AG09319 (cell line): Measurements from ENCODE around the gene ANKHD1.

Experiments
- DNase-seq: peaks from one replicate; pipeline ENCODE4 v3.0.0-alpha.2; 2010; ENCODE audit warnings: low read depth; ENCODE audit errors: extremely low read depth
- TF ChIP-seq, protein P1 (sequence below): IDR thresholded peaks from 2 replicates; pipeline ENCODE4 v1.5.1; 2011; ENCODE audit warnings: low read depth, mild to moderate bottlenecking, inconsistent platforms, low read length, moderate library complexity

Gene ANKHD1

DNA sequence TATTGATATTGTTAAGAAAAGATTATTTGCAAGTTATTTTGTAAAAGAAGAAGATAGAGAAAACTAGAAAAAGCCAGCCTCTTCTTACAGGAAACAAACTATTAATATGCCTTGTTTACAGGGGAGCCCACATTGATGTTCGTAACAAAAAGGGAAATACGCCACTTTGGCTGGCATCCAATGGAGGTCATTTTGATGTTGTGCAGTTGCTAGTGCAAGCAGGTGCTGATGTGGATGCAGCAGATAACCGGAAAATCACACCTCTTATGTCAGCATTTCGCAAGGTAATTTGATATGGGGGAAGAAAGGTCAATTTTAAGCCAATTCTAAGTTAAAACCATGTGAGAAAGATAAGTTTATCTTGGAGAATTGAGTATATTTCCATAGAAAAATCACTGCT is 108.3 kb downstream of the ANKHD1 start:
- no peak for DNase-seq
- TF ChIP-seq, protein P1, sequence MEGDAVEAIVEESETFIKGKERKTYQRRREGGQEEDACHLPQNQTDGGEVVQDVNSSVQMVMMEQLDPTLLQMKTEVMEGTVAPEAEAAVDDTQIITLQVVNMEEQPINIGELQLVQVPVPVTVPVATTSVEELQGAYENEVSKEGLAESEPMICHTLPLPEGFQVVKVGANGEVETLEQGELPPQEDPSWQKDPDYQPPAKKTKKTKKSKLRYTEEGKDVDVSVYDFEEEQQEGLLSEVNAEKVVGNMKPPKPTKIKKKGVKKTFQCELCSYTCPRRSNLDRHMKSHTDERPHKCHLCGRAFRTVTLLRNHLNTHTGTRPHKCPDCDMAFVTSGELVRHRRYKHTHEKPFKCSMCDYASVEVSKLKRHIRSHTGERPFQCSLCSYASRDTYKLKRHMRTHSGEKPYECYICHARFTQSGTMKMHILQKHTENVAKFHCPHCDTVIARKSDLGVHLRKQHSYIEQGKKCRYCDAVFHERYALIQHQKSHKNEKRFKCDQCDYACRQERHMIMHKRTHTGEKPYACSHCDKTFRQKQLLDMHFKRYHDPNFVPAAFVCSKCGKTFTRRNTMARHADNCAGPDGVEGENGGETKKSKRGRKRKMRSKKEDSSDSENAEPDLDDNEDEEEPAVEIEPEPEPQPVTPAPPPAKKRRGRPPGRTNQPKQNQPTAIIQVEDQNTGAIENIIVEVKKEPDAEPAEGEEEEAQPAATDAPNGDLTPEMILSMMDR, result no peak

DNA sequence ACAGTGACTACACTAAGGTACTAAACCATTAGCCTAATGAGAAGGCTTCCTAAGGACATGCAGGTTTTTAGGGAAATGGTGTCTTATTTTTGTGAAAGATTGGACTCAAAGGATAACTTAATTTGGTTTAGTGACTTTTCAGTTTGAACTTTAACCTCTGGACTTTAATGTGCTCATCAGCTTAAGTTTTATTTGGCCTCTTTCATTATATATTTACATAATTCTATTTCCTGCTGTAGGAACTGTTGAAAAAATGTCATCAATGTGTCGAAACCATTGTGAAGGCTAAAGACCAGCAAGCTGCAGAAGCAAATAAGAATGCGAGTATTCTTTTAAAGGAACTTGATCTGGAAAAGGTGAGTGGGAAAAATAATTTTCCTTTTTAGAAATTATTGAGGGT is 111.5 kb downstream of the ANKHD1 start:
- DNase-seq, result no peak
- TF ChIP-seq, protein P1, result no peak

DNA sequence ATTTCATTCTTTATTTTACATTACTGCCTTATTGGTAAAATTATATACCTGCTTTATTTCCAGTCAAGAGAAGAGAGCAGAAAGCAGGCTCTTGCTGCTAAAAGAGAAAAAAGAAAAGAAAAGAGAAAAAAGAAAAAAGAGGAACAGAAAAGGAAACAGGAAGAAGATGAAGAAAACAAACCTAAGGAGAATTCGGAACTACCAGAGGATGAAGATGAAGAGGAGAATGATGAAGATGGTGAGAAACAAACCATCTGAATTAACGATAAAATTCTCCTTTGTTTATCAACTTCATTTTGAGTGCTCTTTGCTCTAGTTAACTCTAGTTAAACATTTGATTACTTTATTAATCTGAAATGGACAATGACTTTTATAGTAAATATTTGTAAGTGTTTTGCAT is 122.4 kb downstream of the ANKHD1 start:
- TF ChIP-seq, protein P1, result no peak
- no peak for DNase-seq

DNA sequence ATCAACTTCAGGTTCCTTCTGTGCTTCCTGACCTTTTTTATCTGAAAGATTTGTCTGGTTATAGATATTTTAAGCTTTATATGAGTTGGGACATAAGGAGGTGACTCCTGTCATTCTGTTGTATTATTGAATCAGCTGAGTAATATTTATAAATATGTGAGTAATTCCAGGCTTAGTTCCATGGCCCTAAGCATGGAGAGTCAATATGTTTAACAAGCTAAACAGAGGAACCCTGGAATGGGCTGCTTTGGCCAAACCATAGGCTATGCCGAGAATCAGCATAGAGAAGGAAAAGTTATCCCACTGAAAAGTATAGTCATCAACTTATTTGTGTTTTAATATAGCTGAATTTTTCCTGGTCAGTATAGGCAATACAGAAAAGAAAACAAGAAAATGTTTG is 138.6 kb downstream of the ANKHD1 start:
- TF ChIP-seq, protein P1, result no peak
- DNase-seq, result no peak

DNA sequence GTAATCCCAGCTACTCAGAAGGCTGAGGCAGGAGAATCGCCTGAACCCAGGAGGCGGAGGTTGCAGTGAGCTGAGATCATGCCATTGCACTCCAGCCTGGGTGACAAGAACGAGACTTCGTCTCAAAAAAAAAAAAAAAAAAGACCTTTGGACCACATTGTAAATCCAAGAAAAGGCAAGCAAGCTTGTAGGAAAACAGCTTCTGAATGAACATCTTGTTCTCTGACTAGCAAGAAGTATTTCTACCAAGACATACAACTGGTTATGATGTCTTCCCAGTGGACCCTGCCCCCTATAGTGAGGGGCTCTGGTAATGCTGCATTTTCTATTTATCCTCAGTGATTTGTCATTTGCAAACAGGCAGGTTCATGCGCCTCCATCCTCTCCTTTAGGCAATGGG is 141.3 kb downstream of the ANKHD1 start:
- TF ChIP-seq, protein P1, result no peak
- no peak for DNase-seq

DNA sequence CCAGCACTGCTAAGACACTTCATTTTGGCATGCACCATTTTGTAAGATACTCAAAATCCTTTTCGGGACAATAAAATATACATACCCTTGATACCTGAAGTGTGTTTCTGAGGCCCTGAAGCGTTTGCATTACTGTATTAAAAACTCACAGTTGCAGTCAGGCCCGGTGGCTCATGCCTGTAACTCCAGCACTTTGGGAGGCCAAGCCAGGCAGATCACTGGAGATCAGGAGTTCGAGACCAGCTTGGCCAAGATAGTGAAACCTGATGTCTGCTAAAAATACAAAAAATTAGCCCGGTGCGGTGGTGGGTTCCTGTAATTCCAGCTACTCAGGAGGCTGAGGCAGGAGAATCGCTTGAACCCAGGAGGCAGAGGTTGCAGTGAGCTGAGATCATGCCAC is 143.4 kb downstream of the ANKHD1 start:
- TF ChIP-seq, protein P1, result no peak

DNA sequence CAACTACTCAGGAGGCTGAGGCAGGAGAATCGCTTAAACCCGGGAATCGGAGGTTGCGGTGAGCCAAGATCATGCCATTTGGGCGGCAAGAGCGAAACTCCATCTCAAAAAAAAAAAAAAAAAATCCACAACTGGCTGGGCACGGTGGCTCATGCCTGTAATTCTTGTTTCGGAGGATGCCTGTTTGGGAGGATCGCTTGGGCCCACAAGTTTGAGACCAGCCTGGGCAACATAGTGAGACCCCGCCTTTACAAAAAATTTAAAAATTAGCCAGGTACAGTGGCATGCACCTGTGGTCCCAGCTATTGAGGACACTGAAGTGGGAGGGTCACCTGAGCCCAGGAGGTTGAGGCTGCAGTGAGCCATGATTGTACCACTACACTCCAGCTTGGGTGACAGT is 144.0 kb downstream of the ANKHD1 start:
- TF ChIP-seq, protein P1, result no peak
- DNase-seq, result no peak

More for the DNA sequence above, 143.4 kb downstream of the ANKHD1 start:
- no peak for DNase-seq
